ENCODE measurements around the gene PDGFD. TPM values are rescaled to one million over a fixed set of nuclear protein-coding genes. Genes with fewer than 3 reads are reported as not detected.
A peak's percentile ranks its signal among the peaks of the same experiment; 100 is the strongest.

The PDGFD gene
- total and polyA plus RNA-seq, 12 donors: 6.0 to 17.5 (median 10.7) TPM

DNA sequence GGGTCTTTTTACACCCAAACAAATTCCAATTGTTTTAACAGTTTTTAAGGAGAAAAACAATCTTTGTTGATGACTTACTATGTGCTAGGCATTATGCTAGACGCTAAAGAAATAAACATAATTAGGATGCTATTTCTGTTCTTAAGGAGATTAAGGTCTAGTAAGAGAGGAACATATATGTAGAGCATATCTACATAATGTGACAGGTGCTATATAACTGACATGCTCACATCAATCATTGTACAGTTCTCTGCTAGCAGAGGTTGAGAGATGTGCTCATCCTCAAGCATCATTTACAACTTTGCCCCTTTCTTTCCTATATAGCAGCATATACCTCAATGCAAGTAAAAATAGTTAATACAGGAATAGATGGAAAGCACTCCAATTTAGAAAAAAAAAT is 37.5 kb downstream of the PDGFD start:
- no peaks in the 10 kb centered on the region for H3K36me3 ChIP-seq
- intact Hi-C loops (cut with DNase I): no loop called here
- DNase-seq (no peak), ATAC-seq (no peak)
- 91 to 92% methylated on average over 1 of the region's 1 CpG for WGBS, 2 donors
- H3K27ac ChIP-seq: no peak overlapping the region
- no peaks in the 10 kb centered on the region for H3K9me3 ChIP-seq
- peaks cover 0 to 19% (median 8%) of the 10 kb centered on the region in 9 donors for H3K4me1 ChIP-seq
- H3K27me3 ChIP-seq: no peaks in the 10 kb centered on the region
- TF ChIP-seq, protein P1, sequence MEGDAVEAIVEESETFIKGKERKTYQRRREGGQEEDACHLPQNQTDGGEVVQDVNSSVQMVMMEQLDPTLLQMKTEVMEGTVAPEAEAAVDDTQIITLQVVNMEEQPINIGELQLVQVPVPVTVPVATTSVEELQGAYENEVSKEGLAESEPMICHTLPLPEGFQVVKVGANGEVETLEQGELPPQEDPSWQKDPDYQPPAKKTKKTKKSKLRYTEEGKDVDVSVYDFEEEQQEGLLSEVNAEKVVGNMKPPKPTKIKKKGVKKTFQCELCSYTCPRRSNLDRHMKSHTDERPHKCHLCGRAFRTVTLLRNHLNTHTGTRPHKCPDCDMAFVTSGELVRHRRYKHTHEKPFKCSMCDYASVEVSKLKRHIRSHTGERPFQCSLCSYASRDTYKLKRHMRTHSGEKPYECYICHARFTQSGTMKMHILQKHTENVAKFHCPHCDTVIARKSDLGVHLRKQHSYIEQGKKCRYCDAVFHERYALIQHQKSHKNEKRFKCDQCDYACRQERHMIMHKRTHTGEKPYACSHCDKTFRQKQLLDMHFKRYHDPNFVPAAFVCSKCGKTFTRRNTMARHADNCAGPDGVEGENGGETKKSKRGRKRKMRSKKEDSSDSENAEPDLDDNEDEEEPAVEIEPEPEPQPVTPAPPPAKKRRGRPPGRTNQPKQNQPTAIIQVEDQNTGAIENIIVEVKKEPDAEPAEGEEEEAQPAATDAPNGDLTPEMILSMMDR (IDR thresholded peaks at IDR 0.05): no peak
- no peak overlapping the region for H3K4me3 ChIP-seq

DNA sequence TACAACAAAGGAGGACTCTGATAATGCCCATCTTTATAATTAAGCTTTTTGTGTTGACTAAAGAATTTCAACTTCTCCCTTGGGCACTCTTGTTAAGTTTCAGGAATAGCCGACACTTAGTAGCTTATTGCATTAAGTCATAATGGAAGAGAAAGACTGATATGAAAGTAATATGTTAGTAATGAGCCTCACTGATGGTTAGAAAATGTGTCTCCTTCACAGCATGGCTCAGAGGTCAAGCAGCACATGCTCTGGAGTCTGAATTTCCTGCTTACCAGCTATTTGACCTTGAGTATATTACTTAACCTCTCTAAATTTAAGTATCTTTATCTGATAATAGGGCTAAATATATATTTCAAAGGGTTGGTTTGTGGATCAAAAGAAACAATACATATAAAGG is 39.0 kb downstream of the PDGFD start:
- WGBS, 2 donors: 22 to 23% methylated on average over 1 of the region's 1 CpG
- TF ChIP-seq, protein P1 (IDR thresholded peaks at IDR 0.05): no peak
- H3K4me1 ChIP-seq: peaks cover 0 to 25% (median 8%) of the 10 kb centered on the region in 9 donors
- DNase-seq (no peak), ATAC-seq (no peak)
- intact Hi-C loops (cut with DNase I): no loop called here
- no peak overlapping the region for H3K27ac ChIP-seq
- H3K36me3 ChIP-seq: no peaks in the 10 kb centered on the region
- H3K9me3 ChIP-seq: no peaks in the 10 kb centered on the region
- no peaks in the 10 kb centered on the region for H3K27me3 ChIP-seq
- H3K4me3 ChIP-seq: no peak overlapping the region

DNA sequence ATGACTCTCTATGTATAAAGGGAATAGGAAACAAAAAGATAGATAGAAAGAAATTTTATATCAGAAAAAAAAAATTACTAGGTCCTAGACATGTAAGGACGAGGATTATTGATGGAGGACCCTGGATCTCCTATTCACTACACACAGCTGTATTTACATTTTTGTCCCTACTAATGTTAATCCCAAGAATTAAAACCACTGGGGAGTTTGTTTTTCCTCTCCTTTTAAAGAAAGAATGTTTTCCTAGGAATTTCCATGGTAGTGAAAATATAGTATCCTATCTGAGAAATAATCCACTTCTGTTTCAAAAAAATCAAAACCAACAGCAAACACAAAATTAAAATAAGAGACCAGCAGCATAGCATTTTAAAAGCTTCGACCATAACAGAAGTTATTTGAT is 41.1 kb downstream of the PDGFD start:
- TF ChIP-seq, protein P1 (IDR thresholded peaks at IDR 0.05): no peak
- H3K36me3 ChIP-seq: no peaks in the 10 kb centered on the region
- H3K4me3 ChIP-seq: no peak overlapping the region
- 67 to 72% methylated on average over 2 of the region's 2 CpGs for WGBS, 2 donors
- ATAC-seq (no peak), DNase-seq (no peak)
- H3K4me1 ChIP-seq: peaks cover 0 to 25% (median 8%) of the 10 kb centered on the region in 9 donors
- intact Hi-C loops (cut with DNase I): no loop called here
- peaks cover 0 to 6% (median 0%) of the 10 kb centered on the region in 11 donors for H3K9me3 ChIP-seq
- H3K27ac ChIP-seq: peak overlapping the region in 1 of 10 donors; percentile 3
- H3K27me3 ChIP-seq: no peaks in the 10 kb centered on the region

DNA sequence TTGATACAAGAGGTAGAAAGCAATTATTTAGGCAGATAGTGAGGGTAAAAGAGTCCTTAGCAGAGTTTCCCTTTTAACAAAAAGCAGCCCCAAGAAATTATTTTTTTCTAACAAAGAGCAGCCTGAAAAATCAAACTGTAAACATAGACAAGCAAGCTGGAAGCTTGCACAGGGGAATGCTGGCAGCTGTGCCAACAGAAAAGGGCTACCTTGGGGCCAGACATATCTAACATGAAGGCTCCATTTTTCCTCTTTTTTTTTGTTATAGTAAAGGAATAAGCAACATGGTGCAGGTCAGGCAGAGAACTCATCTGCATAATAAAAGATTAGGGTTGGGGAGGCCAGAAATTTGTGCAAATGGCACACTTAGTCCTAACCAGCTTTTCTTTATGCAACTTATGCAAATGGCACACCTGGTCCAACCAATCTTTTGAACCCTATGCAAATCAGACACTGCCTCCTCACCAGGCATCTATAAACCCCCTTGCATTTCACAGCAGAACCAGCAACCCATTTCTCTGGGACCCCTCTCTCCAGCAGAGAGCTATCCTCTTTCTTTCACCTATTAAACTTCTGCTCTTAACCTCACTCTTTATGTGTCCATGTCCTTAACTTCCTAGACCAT is 41.8 kb downstream of the PDGFD start:
- no peak for DNase-seq
- ATAC-seq: no peak
- Histone ChIP-seq H3K27me3 (no peaks in the 10 kb centered on the region), H3K27ac (peak overlapping the region in 1 of 10 donors; percentile 3), H3K9me3 (peaks cover 0 to 13% (median 6%) of the 10 kb centered on the region in 11 donors), H3K36me3 (no peaks in the 10 kb centered on the region), H3K4me1 (peaks cover 0 to 25% (median 8%) of the 10 kb centered on the region in 9 donors), H3K4me3 (no peak overlapping the region)
- intact Hi-C loops (cut with DNase I): no loop called here
- TF ChIP-seq, protein P1 (IDR thresholded peaks at IDR 0.05): no peak

Data from heart right ventricle (tissue), 16 donors.